H1 (cell line): Measurements from ENCODE around the gene SAPCD1.

Experiments used
- CREB1 ChIP-seq: IDR thresholded peaks from 2 replicates; pipeline ENCODE4 v1.6.1; 2012; ENCODE audit warnings: inconsistent platforms
- RFX5 ChIP-seq: IDR thresholded peaks from 2 replicates; pipeline ENCODE4 v1.6.1; 2011; ENCODE audit warnings: low read depth, low read length, improper control_type of control experiment, borderline replicate concordance
- YY1 ChIP-seq: IDR thresholded peaks from 2 replicates; pipeline ENCODE4 v1.6.1; 2011; ENCODE audit warnings: low read depth, mild to moderate bottlenecking, low read length
- TF ChIP-seq, protein P1 (sequence below), 3 experiments: IDR thresholded peaks; 1 replicate in 2 of 3; 2 replicates in 1 of 3; pipeline versions ENCODE4 v1.5.1 to v1.6.1; 2011; ENCODE audit warnings: low read length in 3 of 3, mild to moderate bottlenecking in 3 of 3, inconsistent platforms in 2 of 3, low read depth in 1 of 3, moderate library complexity in 1 of 3; ENCODE audit not compliant: insufficient read depth in 1 of 3; ENCODE audit errors: control extremely low read depth in 1 of 3

DNA sequence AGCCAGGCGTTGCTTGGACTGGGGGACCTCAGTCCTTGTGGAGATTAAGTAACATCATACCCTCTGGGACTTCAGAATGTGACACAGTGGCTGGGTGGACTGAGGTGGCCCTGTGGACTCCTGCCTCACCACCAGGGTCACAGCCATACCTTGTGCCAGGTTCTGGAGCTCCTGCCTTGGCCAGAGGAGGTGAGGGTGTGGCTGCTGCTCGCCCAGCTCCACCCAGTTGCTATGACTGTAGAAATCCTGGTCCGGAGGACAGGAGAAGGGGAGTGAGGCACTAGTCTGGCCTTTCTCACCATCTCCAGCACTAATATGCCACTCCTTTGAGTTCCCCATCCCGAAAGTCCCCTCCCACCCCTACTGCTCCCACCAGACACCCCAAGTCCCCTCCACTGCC lies 12.7 kb downstream of the SAPCD1 start:
- no peak for TF ChIP-seq RFX5
- TF ChIP-seq, protein P1, sequence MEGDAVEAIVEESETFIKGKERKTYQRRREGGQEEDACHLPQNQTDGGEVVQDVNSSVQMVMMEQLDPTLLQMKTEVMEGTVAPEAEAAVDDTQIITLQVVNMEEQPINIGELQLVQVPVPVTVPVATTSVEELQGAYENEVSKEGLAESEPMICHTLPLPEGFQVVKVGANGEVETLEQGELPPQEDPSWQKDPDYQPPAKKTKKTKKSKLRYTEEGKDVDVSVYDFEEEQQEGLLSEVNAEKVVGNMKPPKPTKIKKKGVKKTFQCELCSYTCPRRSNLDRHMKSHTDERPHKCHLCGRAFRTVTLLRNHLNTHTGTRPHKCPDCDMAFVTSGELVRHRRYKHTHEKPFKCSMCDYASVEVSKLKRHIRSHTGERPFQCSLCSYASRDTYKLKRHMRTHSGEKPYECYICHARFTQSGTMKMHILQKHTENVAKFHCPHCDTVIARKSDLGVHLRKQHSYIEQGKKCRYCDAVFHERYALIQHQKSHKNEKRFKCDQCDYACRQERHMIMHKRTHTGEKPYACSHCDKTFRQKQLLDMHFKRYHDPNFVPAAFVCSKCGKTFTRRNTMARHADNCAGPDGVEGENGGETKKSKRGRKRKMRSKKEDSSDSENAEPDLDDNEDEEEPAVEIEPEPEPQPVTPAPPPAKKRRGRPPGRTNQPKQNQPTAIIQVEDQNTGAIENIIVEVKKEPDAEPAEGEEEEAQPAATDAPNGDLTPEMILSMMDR (IDR thresholded peaks at IDR 0.05; ENCODE audit: control extremely low read depth in 1 of 3, insufficient read depth in 1 of 3, low read depth in 1 of 3, low read length in 3 of 3), result no peak
- no peak for TF ChIP-seq CREB1
- no peak for TF ChIP-seq YY1
